Activated CD4-positive, alpha-beta T cell treated with anti-CD3 and anti-CD28 coated beads for 4 hours (primary cell): ENCODE measurements around the gene GLIS1.
"Not testable (repeated sequence)": the region's sequence is repeated elsewhere in the genome, so short reads cannot be mapped to it uniquely, and the experiment has no call there.

ENCODE experiments used
- DNase-seq, 2 donors: peaks; one replicate each; pipeline ENCODE4 v3.0.0-alpha.2; 2020

The GLIS1 gene

GRCh38 chr1:53556657-53557227, 182.2 kb downstream of the GLIS1 start:
- no peak for DNase-seq

- DNase-seq, result not testable (repeated sequence)
Observed at GRCh38 chr1:53555620-53556326, 183.2 kb downstream of the GLIS1 start.

- DNase-seq, result no peak
Observed at GRCh38 chr1:53554592-53555305, 184.2 kb downstream of the GLIS1 start.

- DNase-seq, result no peak
Observed at GRCh38 chr1:53553734-53554509, 185.0 kb downstream of the GLIS1 start.

GRCh38 chr1:53552981-53553733, 185.8 kb downstream of the GLIS1 start:
- no peak for DNase-seq

GRCh38 chr1:53552146-53552861, 186.7 kb downstream of the GLIS1 start:
- DNase-seq, result no peak

- no peak for DNase-seq
Observed at GRCh38 chr1:53551428-53551995, 187.5 kb downstream of the GLIS1 start.

- DNase-seq, result no peak
Observed at GRCh38 chr1:53550201-53550741, 188.7 kb downstream of the GLIS1 start.

- DNase-seq, result no peak
Observed at GRCh38 chr1:53549781-53550180, 189.2 kb downstream of the GLIS1 start.

GRCh38 chr1:53549287-53549686, 189.7 kb downstream of the GLIS1 start:
- DNase-seq, result no peak

GRCh38 chr1:53548031-53548491, 190.9 kb downstream of the GLIS1 start:
- no peak for DNase-seq

GRCh38 chr1:53547231-53547790, 191.7 kb downstream of the GLIS1 start:
- no peak for DNase-seq

- no peak for DNase-seq
Observed at GRCh38 chr1:53546409-53547155, 192.4 kb downstream of the GLIS1 start.

- DNase-seq, result no peak
Observed at GRCh38 chr1:53545663-53546408, 193.1 kb downstream of the GLIS1 start.

GRCh38 chr1:53544728-53545515, 194.0 kb downstream of the GLIS1 start:
- no peak for DNase-seq

- DNase-seq, result no peak
Observed at GRCh38 chr1:53543778-53544695, 194.9 kb downstream of the GLIS1 start.

GRCh38 chr1:53543130-53543777, 195.7 kb downstream of the GLIS1 start:
- no peak for DNase-seq
